Fibroblast of gingiva (primary cell): ENCODE results near the gene CACNA1C.
A peak's percentile ranks its signal among the peaks of the same experiment; 100 is the strongest.

Experiments used
- DNase-seq: peaks from one replicate; pipeline ENCODE4 v3.0.0-alpha.2; 2011; ENCODE audit warnings: low read depth

CACNA1C gene

DNA sequence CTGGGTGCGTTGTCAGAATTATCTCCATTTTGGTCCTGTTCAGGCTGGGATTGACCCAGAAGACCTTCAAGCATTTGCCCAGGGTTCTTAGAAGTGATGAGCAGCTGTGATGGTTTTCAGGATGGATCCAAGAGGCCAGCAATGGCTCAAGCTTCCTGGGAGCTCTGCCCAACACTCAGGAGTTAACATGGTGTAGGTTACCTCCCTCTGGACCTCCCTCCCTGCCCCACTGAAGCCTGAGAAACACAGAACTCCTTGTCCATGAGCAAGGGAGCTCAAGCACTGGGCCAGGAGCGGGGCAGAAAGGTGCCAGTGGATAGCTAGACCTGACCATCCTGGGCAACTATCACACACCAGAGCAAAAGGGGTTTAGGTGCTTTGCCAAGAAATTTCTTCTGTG, 593.6 kb downstream of the CACNA1C start:
- no peak for DNase-seq

GRCh38 chr12:2647186-2647585, 594.4 kb downstream of the CACNA1C start:
- no peak for DNase-seq

- DNase-seq = no peak
Measured at GRCh38 chr12:2648406-2648805, 595.6 kb downstream of the CACNA1C start.

- peak; percentile 77 for DNase-seq
Measured at GRCh38 chr12:2649201-2650030, 596.6 kb downstream of the CACNA1C start.

GRCh38 chr12:2650261-2651067, 597.7 kb downstream of the CACNA1C start:
- no peak for DNase-seq

- DNase-seq = no peak
Measured at GRCh38 chr12:2651068-2651965, 598.5 kb downstream of the CACNA1C start.

DNA sequence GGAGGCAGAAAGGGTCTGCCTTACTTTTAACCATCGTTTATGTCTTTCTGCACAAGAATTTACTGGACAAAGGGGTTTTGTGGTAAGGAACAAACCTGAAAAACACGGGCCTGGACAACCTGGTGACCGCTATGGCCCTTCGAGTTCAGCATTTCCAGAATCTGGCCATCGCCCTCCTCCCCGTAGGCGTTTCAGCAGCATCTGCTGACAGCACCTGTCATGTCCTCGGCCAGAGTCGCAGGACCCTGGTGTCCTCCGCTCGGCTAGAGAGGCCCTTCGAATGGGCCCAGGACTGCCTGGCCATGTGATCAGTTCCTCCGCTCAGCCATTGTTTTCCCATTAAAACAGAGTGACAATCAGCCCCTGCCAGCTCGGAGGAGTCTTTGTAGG, 599.2 kb downstream of the CACNA1C start:
- no peak for DNase-seq

GRCh38 chr12:2652401-2653081, 599.8 kb downstream of the CACNA1C start:
- DNase-seq = no peak

DNA sequence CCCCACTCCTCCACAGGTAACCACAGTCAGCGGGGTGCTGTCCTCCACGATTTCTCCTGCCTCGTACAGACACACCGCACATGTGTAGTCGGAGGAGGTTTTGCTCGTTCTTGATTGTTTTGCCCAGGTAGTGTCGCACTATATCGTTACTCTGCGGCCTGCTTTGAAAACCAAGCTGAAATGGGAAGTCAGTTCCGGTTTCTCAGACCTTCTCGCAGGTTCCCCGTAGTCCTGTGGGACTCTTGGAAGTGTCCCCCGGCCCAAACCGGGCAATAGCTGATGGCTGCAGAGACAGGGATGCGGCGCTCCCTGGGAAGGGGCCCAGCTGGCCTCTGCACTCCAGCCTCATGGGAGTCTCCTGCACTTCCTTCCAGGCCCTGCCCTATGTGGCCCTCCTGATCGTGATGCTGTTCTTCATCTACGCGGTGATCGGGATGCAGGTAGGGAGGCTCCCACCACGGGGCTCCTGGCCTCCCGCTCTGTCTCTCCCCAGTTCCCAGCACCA, 600.7 kb downstream of the CACNA1C start:
- no peak for DNase-seq

DNA sequence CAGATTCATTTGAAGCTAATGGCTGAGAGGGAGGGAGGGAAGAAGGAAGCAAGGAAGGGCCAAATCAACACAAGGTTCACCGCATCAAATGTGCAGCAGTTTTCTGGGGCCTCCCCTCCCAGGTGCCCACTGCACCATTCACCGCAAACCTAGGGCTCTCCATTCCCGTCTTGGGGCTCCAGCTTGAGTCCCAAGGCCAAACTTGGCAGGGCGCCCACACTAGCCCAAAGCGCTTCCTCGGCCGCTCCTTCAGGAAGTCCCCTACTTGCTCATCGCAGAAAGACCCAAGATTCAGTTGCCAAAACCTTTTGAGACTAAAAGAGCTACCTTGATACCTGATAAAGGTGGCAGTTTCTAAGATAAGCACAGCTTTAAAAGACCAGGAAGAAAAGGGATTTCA, 601.5 kb downstream of the CACNA1C start:
- no peak for DNase-seq

DNA sequence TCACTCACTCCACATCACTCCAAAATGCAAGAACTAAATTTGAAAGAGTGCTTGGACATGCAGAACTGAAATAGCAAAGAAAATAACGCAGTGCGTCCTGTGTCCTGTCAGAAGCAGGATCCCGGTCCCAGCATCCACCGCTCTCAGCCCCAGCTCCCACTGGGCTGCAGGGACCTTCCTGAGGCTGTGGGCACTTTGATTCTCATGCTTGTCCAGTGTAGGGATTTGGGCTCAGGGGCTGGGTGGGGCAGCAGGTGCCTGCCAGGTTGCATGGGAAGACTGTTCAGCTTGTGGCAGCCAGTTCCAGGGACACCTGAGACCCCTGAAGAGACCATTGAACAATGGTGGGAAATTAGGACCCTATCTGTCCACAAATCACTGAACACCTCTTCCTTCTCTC, 602.0 kb downstream of the CACNA1C start:
- no peak for DNase-seq

- DNase-seq = no peak
Measured at GRCh38 chr12:2662524-2662923, 609.7 kb downstream of the CACNA1C start.

GRCh38 chr12:2664721-2665577, 612.2 kb downstream of the CACNA1C start:
- DNase-seq = no peak

GRCh38 chr12:2666411-2666810, 613.6 kb downstream of the CACNA1C start:
- DNase-seq = no peak

- DNase-seq = no peak
Measured at GRCh38 chr12:2666846-2667245, 614.1 kb downstream of the CACNA1C start.

GRCh38 chr12:2667716-2668440, 615.1 kb downstream of the CACNA1C start:
- no peak for DNase-seq

DNA sequence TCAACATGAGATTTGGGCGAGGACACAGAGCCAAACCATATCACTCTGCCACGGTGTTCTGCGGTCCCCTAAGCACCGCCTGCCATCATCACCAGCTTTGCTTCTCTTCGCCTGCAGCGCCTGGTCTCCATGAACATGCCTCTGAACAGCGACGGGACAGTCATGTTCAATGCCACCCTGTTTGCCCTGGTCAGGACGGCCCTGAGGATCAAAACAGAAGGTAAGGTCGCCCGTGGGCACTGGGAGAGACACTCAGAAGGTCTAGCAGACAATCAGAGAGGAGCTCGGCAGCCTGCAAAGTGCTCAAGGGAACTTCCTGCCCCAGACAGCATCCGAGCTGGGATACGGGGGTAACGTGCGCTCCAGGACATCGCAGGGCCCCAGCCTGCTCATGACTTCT, 616.0 kb downstream of the CACNA1C start:
- DNase-seq = no peak

- no peak for DNase-seq
Measured at GRCh38 chr12:2669560-2669959, 616.8 kb downstream of the CACNA1C start.

DNA sequence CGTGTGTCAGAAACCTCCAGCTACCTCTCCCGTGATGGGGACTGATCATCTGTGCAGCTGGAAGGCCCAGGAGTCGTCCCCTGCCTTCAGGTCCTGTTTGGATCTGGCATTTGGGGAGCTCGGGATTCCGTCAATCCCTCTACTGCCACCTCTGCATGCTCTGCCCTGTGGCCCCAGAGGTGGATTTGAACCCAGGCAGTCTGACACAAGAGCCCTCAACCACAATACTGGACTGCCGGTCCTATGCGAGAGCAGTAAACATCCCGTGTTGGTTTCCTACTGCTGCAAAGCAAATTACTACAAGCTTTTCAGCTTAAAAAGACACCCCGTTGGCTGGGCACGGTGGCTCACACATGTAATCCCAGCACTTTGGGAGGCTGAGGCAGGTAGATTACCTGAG, 620.1 kb downstream of the CACNA1C start:
- DNase-seq = no peak
